Thyroid gland (tissue), 4 donors: ENCODE results near the gene RPS6KL1.

Experiments used
- CTCF ChIP-seq, 6 experiments: fragments of 200-600 bp in 3 of 6; fragments of 450-650 bp in 3 of 6; sonication (generic) in 3 of 6; IDR thresholded peaks; one replicate each; pipeline ENCODE4 v1.5.1; 2016 to 2019; ENCODE audit warnings: antibody characterized with exemption in 6 of 6, mild to moderate bottlenecking in 2 of 6, inconsistent platforms in 1 of 6, moderate library complexity in 1 of 6
- POLR2A ChIP-seq, 2 donors: fragments of 450-650 bp; IDR thresholded peaks; one replicate each; pipeline ENCODE4 v1.6.1; 2017; ENCODE audit warnings: antibody characterized with exemption in 2 of 2, mild to moderate bottlenecking in 2 of 2, moderate library complexity in 1 of 2

DNA sequence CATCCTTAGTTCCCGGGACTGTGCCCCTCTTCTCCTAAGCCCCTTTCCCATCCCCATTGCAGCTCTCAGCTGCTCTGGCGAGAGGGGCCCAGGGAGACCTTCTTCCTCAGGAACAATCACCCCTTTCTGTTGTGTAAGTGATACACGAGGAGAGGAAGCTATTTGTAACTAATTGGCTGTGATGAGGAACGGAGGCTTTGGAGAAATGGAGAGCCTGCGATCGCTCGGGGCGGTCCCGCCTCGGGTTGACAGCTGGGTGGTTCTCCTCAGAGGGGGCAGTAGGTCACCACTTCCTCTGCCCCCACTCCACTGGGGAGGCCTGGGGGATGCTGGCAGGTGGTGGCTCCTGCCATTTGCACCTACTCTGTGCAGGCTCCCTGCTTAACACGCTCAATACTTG lies 39.0 kb upstream of the RPS6KL1 start:
- no peak for TF ChIP-seq CTCF (IDR thresholded peaks at IDR 0.05)
- no peak for TF ChIP-seq POLR2A (IDR thresholded peaks at IDR 0.05)
